Omental fat pad (tissue), 4 donors: ENCODE data around the gene HAAO. TPM values are rescaled to one million over a fixed set of nuclear protein-coding genes. Genes with fewer than 3 reads are reported as not detected.

Experiments
- ATAC-seq: fragments of 150-250 bp; one replicate; pipeline ENCODE4 v1.9.1; 2016; ENCODE audit warnings: mild to moderate bottlenecking, moderate library complexity; ENCODE audit not compliant: low FRiP score
- DNase-seq: peaks from one replicate; pipeline ENCODE4 v3.0.0-alpha.2; 2019; ENCODE audit warnings: low spot score
- total RNA-seq, 4 donors: library from RNA; depleted of rRNA; stranded (reverse); fragments of >200 nt; gene quantifications; one replicate each; pipeline ENCODE4 v1.1.0, GENCODE V29; 2016
- TF ChIP-seq, protein P1 (sequence below), 3 donors: fragments of 450-650 bp; IDR thresholded peaks; one replicate each; pipeline ENCODE4 v1.5.1; 2016 to 2017; ENCODE audit warnings: antibody characterized with exemption in 3 of 3, mild to moderate bottlenecking in 3 of 3, moderate library complexity in 2 of 3

HAAO gene
- total RNA-seq, 4 donors from 2014 or later: 3.0 to 7.2 (median 3.9) TPM

DNA sequence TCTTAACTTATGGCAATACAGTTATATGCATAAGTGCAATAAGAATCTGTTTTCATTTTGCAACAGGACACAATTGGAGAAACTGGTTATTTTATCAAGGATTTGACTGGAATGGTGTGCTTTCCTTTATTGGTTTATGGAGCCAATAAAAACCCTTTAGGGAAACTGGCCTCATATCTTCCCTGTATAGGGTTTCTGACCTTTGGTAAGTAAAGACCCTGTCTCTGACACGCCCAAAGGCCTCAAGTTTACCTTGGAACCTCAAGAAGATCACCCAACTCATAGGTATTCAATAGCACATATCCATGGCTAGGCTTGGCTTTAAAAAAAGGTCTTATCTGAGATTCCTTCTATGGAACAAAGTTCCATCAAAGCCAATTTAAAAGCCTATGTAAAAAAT, 11.2 kb downstream of the HAAO start:
- no peak for ATAC-seq
- no peak for DNase-seq
- TF ChIP-seq, protein P1, sequence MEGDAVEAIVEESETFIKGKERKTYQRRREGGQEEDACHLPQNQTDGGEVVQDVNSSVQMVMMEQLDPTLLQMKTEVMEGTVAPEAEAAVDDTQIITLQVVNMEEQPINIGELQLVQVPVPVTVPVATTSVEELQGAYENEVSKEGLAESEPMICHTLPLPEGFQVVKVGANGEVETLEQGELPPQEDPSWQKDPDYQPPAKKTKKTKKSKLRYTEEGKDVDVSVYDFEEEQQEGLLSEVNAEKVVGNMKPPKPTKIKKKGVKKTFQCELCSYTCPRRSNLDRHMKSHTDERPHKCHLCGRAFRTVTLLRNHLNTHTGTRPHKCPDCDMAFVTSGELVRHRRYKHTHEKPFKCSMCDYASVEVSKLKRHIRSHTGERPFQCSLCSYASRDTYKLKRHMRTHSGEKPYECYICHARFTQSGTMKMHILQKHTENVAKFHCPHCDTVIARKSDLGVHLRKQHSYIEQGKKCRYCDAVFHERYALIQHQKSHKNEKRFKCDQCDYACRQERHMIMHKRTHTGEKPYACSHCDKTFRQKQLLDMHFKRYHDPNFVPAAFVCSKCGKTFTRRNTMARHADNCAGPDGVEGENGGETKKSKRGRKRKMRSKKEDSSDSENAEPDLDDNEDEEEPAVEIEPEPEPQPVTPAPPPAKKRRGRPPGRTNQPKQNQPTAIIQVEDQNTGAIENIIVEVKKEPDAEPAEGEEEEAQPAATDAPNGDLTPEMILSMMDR (IDR thresholded peaks at IDR 0.05): no peak

DNA sequence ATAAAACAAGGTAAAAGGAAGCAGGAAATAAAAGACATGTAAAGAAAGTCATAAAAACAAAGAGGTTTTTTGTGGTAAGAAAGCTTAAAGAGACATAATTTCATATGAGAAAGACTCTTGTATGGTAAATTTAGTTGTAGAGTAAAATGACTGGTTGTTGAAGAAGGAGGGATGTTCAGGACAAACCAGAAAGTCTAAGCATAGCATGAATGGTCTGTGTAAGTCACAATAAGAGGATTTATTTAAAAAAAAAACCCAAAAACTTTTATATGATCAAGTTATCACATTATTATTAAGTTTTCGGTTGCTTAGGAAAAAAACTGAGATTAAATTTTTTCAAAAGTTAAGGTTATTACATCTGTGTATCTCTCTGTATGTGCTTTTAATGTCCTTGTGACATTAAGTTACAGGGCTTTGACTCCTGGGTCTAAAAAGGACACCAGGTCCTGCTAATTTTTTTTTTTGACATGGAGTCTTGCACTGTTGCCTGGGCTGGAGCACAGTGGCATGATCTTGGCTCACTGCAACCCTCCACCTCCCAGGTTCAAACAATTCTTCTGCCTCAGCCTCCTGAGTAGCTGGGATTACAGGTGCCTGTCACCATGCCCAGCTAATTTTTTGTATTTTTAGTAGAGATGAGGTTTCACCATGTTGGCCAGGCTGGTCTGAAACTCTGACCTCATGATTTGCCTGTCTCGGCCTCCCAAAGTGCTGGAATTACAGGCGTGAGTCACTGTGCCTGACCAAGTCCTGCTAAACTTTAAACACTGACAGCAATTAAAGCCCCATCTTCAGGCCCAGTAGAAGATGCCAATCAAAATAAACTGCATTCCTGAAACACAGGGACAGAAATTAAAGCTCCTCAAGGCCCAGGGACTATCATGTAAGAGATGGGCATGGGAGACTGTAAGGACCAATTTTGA, 14.2 kb downstream of the HAAO start:
- DNase-seq (no peak), ATAC-seq (no peak)
- TF ChIP-seq, protein P1 (IDR thresholded peaks at IDR 0.05): no peak

DNA sequence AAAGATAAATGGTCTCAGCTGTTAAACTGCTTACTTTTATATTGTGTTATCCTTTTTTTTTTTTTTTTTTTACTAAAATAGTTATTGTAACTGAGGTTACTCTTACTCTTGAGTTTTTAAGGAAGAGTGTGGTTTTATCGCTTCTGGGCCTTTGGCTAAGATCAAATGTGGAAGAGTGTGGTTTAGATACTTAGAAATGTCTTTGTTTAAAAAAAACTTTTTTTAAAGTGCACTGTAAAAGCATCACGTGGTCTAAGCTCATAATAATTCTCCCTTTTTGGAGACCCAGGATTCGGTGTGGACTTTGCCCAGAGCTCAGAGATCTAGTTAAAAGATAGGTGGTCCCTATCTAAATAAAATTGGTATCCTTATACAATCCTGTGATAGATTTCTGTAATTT, 16.6 kb downstream of the HAAO start:
- no peak for ATAC-seq
- DNase-seq: no peak
- TF ChIP-seq, protein P1 (IDR thresholded peaks at IDR 0.05): no peak

DNA sequence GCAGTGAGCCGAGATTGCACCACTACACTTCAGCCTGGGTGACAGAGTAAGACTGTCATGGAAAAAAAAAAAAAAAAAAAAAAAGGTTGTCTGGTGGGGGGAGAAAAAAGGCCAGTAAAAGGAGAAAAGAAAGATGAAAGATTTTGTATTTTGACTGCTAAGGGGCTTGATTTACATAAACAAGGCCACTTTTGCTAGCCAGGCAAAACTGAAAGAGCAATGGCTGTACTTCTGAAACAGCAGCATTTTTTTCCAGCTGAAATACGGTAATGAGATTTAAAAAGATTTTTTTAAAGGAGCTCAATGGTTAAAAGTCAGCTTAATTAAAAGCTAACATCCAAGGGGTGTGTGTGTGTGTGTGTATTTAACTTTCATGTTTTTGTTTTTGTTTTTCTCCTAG, 17.2 kb downstream of the HAAO start:
- no peak for DNase-seq
- no peak for ATAC-seq
- TF ChIP-seq, protein P1 (IDR thresholded peaks at IDR 0.05): no peak

DNA sequence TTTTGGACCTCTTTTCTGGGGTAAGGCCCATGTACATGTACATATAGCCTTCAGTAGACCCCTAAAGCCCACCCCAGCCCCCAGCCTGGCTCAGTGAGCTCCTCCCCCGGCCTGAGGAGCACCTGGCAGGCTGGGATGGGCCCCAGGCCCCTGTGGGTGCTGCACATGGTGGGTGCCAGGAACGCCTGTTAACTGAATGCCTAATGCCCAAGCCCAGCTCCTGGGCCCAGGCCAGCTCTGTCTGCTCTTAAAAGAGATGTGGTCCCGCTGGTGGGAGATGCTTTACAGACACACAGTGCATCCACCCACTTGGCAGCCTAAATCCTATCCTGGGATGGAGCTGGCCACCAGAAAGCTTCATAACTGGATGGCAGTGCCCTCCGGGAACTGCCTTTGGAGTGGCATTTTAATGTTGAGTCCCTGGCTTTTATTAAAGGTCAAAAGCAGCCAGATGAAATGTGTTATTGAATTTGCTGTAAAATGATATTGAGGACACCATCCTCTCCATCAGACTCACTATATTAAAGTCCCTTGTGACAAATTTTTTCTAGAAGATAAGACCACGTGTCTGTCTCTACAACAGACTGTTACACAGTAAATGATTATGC, 20.7 kb downstream of the HAAO start:
- TF ChIP-seq, protein P1 (IDR thresholded peaks at IDR 0.05): no peak
- ATAC-seq (no peak), DNase-seq (no peak)

DNA sequence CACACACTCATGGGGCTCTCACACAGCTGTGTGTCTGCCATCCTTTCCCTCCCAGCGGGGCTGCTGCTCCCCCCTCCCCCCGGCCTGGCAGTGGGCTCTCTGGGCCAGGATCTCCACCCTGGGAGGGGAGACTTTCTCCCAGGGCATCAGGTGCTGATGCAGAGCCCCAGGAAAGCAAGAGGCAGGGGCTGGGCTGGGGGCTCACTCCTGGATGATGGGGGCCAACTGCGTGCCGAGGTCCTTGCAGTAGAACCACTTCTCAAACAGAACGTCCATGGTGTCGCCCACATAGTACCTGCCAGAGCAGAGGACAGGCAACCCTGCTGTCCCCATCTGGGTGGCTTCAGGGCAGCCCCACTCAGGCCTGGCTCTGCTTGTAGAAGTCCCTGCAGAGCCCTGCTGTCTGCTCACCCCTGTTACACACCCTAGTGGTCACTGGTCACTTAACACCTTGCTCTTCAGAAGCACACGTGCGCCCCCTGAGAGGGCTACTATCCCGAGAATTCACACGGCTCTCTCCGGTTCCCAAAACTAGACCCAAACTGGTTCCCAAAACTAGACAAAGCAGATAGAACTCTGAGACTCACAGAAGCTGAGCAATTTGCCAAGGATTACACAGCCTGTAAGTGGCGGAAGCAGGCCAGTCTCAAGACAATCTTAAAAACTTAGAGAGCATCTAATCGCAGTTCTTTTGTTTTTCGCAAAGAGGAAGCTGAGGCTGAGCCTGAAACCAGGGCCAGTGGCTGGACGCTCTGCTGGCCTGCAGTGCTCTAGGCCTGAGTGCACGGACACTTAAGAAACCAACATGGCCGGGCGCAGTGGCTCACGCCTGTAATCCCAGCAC, 21.9 kb downstream of the HAAO start:
- DNase-seq (no peak), ATAC-seq (no peak)
- TF ChIP-seq, protein P1 (IDR thresholded peaks at IDR 0.05): no peak
